Measurements from ENCODE around the gene LIN9. TPM values are rescaled to one million over a fixed set of nuclear protein-coding genes. Genes with fewer than 3 reads are reported as not detected.

LIN9 gene
- total and polyA plus RNA-seq, 2 of the 8 experiments (the other 6 are each of a cell fraction or from before 2014, with no cell fraction given): 5.6 to 12.6 TPM

- Histone ChIP-seq H3K18ac (ENCODE audit: extremely low read depth, low read length) (no peak overlapping the region), H4K5ac (ENCODE audit: insufficient read length, low read depth, low read length) (no peak overlapping the region), H3K23ac (ENCODE audit: insufficient read length) (no peak overlapping the region), H2AK5ac (ENCODE audit: low read depth, low read length) (no peak overlapping the region), H3K4me3 (ENCODE audit: extremely low read depth in 1 of 4, insufficient read depth in 2 of 4, low read depth in 3 of 4, low read length in 4 of 4) (no peak overlapping the region), H3K36me3 (ENCODE audit: control insufficient read depth in 2 of 4, insufficient read depth in 4 of 4, low read length in 3 of 4) (no peaks in the 10 kb centered on the region), H3K27ac (ENCODE audit: low read depth, low read length) (no peak overlapping the region), H3K79me2 (ENCODE audit: control insufficient read depth in 1 of 2, insufficient read depth in 2 of 2, low read length in 2 of 2) (peaks cover 0 to 16% of the 10 kb centered on the region in 2 experiments; a peak in 3 of 4 replicates), H4K8ac (ENCODE audit: extremely low read depth, insufficient read depth, low read length) (no peak overlapping the region; the same call in 1 of the 2 replicates), H4K20me1 (replicated peaks in 1 of 2; ENCODE audit: control insufficient read depth in 1 of 2, insufficient read depth in 2 of 2, low read length in 2 of 2) (no peaks in the 10 kb centered on the region), H2BK15ac (ENCODE audit: low read length) (no peak overlapping the region), H3K23me2 (ENCODE audit: low read depth, low read length) (peaks cover 5% of the 10 kb centered on the region; the same call in 1 of the 2 replicates), H2BK5ac (ENCODE audit: low read depth, low read length) (no peak overlapping the region), H2BK12ac (ENCODE audit: low read depth, low read length) (no peak overlapping the region), H3K4me2 (ENCODE audit: insufficient read depth in 1 of 2, low read depth in 2 of 2, low read length in 2 of 2) (no peak overlapping the region), H3K9ac (replicated peaks in 1 of 4; ENCODE audit: extremely low read depth in 1 of 4, low read depth in 3 of 4, low read length in 3 of 4) (no peak overlapping the region), H3K4me1 (replicated peaks in 1 of 4; ENCODE audit: control insufficient read depth in 3 of 4, insufficient read depth in 4 of 4, low read length in 3 of 4) (peaks cover 0 to 9% (median 6%) of the 10 kb centered on the region in 4 experiments; a peak in 6 of 7 replicates), H2AFZ (ENCODE audit: low read length) (no peak overlapping the region), H2BK120ac (replicated peaks; ENCODE audit: low read depth, low read length) (no peak overlapping the region), H2BK20ac (ENCODE audit: low read length) (no peak overlapping the region), H3K79me1 (ENCODE audit: low read depth, low read length) (no peaks in the 10 kb centered on the region), H4K91ac (replicated peaks; ENCODE audit: insufficient read length, low read length) (no peak overlapping the region), H3K27me3 (replicated peaks in 1 of 4; ENCODE audit: control insufficient read depth in 3 of 4, extremely low read depth in 1 of 4, insufficient read depth in 3 of 4, low read length in 3 of 4) (peaks cover 0 to 12% (median 9%) of the 10 kb centered on the region in 4 experiments; a peak in 5 of 7 replicates), H3K4ac (replicated peaks; ENCODE audit: insufficient read length, low read depth, low read length) (no peak overlapping the region), H3K9me3 (ENCODE audit: insufficient read depth in 2 of 2, low read depth in 1 of 2, low read length in 1 of 2) (no peaks in the 10 kb centered on the region), H3K56ac (replicated peaks; ENCODE audit: insufficient read length, low read depth, low read length) (no peak overlapping the region), H3K14ac (ENCODE audit: insufficient read length) (no peak overlapping the region)
- TF ChIP-seq TEAD4 (IDR thresholded peaks at IDR 0.05; ENCODE audit: low read depth, low read length) (no peak), KDM1A (IDR thresholded peaks at IDR 0.05; ENCODE audit: borderline replicate concordance, low read length) (no peak)
- DNase-seq (ENCODE audit: low read depth in 1 of 2, low spot score in 2 of 2) (no peak), FAIRE-seq (no peak)
- 84% methylated on average over 2 of the region's 2 CpGs; no CpG with 5 or more reads in 1 of the 2 experiments for WGBS, 2 experiments (ENCODE audit: extremely low coverage in 1 of 2, insufficient coverage in 1 of 2, insufficient read length in 1 of 2, insufficient replicate concordance in 2 of 2, low coverage in 1 of 2, low lambda C conversion rate in 2 of 2, missing lambda C conversion rate in 1 of 2)
- ChIA-PET POLR2A (ENCODE audit: partially characterized antibody) (interaction anchor here (1.2 kb wide), 1 partner anchor 11 kb away, joined by 3 read pairs; no protein-coding TSS in a partner anchor), CTCF (ENCODE audit: partially characterized antibody) (interaction anchor here (0.7 to 3.4 kb wide), 3 partner anchors 13 to 112 kb away, joined by 4 to 20 read pairs (median 4); no protein-coding TSS in a partner anchor)
These were observed 3.1 kb upstream of the LIN9 start for GRCh38 chr1:226312065-226312464.

All from H1 (cell line).